GM06990 (cell line): ENCODE results near the gene SCRN1.

ENCODE experiments used
- DNase-seq: peaks from one replicate; pipeline ENCODE4 v3.0.0-alpha.2; 2011; ENCODE audit not compliant: insufficient read length; ENCODE audit errors: extremely low read depth
- H3K27me3 ChIP-seq: replicated peaks from 2 replicates; pipeline ENCODE4 v1.6.0; 2011; ENCODE audit warnings: low read length; ENCODE audit not compliant: control insufficient read depth, insufficient read depth
- H3K36me3 ChIP-seq: 2 replicates; pipeline ENCODE4 v1.5.1; 2011; ENCODE audit warnings: low read length; ENCODE audit not compliant: control insufficient read depth, insufficient read depth
- H3K4me3 ChIP-seq: replicated peaks from 2 replicates; pipeline ENCODE4 v1.5.1; 2011; ENCODE audit warnings: low read depth, mild to moderate bottlenecking, control low read depth, low read length
- TF ChIP-seq, protein P1 (sequence below): IDR thresholded peaks from 2 replicates; pipeline ENCODE4 v1.5.1; 2011; ENCODE audit warnings: low read length, control low read depth, mild to moderate bottlenecking, inconsistent platforms; ENCODE audit not compliant: insufficient read depth, poor library complexity, severe bottlenecking

The SCRN1 gene

DNA sequence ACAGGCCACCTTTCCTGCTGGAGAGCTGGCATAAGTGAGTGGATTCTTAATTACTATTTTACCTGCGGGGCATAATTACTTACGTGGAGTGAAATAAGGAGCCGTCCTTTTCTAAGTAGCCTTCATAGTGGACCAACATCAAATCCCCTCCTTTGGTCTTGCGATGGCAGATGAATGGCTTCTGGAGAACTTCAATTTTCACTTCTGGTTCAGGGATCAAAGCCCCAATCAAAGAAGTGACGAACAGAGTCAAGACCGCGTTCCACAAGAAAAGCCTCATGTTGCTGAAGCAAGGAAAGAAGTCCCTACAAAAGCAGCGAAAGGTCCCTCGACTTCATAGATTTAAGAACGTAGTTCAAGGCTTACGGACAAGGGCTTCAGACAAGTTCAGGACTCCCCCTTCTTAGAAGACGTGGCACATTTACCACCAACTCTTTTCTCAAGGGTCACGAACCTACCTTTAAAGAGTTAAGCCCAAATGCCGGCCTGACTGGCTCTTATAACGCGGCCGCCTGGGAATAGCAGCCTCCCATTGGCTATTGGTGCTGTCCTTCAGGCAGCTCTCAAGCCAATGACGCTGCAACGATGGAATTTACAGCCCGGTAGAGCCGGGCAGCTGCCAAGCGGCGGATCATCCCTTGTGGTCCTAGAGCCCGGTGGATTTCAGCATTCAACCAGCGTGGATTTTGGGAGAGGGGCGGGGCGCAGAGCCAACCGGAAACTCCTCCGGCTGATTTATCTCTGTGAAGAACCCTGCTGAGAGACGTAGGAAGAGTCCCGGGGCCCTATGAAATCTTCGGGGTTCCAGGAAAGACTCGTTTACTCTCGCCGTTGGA lies 36.8 kb upstream of the SCRN1 start, which contains the start of gene FKBP14:
Gene FKBP14 (minus strand): TSS at position 474 of the 836 bp plus-strand sequence. CDS start 194 bp downstream, at position 280.
- Histone ChIP-seq H3K27me3 (no peaks in the 10 kb centered on the region), H3K4me3 (peak within 1 kb of the TSS; percentile 75), H3K36me3 (no peaks in the 10 kb centered on the region)
- DNase-seq: peak; percentile 86
- TF ChIP-seq, protein P1, sequence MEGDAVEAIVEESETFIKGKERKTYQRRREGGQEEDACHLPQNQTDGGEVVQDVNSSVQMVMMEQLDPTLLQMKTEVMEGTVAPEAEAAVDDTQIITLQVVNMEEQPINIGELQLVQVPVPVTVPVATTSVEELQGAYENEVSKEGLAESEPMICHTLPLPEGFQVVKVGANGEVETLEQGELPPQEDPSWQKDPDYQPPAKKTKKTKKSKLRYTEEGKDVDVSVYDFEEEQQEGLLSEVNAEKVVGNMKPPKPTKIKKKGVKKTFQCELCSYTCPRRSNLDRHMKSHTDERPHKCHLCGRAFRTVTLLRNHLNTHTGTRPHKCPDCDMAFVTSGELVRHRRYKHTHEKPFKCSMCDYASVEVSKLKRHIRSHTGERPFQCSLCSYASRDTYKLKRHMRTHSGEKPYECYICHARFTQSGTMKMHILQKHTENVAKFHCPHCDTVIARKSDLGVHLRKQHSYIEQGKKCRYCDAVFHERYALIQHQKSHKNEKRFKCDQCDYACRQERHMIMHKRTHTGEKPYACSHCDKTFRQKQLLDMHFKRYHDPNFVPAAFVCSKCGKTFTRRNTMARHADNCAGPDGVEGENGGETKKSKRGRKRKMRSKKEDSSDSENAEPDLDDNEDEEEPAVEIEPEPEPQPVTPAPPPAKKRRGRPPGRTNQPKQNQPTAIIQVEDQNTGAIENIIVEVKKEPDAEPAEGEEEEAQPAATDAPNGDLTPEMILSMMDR: no peak

DNA sequence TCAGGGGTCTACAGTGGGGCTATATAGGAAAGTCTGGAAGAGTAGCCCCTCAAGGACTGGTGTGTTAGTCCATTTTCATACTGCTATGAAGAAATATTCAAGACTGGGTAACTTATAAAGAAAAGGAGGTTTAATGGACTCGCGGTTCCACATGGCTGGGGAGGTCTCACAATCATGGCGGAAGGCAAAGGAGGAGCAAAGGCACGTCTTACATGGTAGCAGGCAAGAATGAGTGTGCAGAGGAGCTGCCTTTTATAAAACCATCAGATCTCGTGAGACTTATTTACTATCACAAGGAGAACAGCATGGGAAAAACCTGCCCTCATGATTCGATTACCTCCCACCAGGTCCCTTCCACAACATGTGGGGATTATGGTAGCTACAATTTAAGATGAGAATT lies 33.9 kb upstream of the SCRN1 start:
- TF ChIP-seq, protein P1: no peak
- DNase-seq: no peak
- Histone ChIP-seq H3K27me3 (no peaks in the 10 kb centered on the region), H3K36me3 (no peaks in the 10 kb centered on the region), H3K4me3 (no peak overlapping the region)

DNA sequence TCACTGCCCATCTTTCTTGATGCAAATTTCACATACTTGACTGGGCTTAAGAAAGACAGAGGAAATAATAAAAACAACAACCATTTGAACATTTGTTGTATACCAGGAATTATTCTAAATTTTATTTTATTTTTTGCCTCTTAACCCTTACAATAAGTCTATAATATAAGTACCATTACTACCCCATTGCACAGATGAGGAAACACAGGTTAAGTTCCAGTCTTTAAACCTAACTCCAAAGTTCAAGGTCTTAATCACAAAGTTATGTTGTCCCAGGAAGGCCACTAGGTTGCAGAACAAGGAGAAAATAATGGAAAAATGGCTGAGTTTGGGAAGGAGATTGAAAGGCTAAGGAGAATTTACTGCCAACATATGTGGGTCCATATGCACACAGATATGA lies 33.4 kb upstream of the SCRN1 start:
- no peak for DNase-seq
- no peaks in the 10 kb centered on the region for H3K27me3 ChIP-seq
- no peak overlapping the region for H3K4me3 ChIP-seq
- TF ChIP-seq, protein P1: no peak
- peaks cover 3% of the 10 kb centered on the region; the same call in 1 of the 2 replicates for H3K36me3 ChIP-seq

DNA sequence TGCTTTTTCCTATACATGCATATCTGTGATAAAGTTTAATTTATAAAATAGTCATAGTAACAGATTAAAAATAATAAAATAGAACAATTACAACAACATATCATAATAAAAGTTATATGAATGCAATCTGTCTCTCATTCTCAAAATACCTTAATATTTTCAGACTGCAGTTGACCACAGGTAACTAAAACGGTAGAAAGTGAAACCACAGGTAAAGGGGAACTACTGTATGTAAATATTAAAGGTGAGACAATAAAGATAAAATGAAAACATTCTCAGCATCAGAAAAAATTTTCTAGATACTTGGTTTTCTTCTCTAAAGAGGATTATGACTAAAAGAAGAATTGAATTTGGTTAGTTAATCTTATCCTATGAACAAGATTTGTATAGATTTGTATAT lies 30.9 kb upstream of the SCRN1 start:
- DNase-seq: no peak
- TF ChIP-seq, protein P1: no peak
- Histone ChIP-seq H3K27me3 (no peaks in the 10 kb centered on the region), H3K36me3 (peaks cover 3% of the 10 kb centered on the region), H3K4me3 (no peak overlapping the region)

DNA sequence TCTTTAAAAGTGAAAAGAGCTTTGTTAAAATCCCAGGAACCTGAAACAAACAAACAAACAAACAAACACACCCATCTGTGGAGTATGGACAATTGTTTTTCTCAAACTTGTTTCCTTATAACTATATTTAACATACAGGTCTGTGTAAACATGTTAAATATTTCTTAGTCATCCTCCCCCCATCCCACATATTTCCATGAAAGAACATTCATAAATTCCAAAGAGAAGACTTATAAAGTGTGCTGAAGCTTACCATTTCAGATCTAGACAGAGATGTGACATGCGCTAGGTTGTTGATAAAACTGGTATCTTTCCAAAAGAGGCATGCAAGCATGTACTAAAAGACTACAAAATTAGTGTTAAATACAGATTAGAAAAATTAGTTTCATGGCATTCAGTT lies 30.4 kb upstream of the SCRN1 start:
- Histone ChIP-seq H3K27me3 (no peaks in the 10 kb centered on the region), H3K4me3 (no peak overlapping the region), H3K36me3 (peaks cover 3% of the 10 kb centered on the region)
- TF ChIP-seq, protein P1: no peak
- DNase-seq: no peak
